Muscle layer of duodenum (tissue), 2 donors: ENCODE data around the gene DMXL2.
"Not testable (repeated sequence)": the region's sequence is repeated elsewhere in the genome, so short reads cannot be mapped to it uniquely, and the experiment has no call there.

Source experiments
- H3K27ac ChIP-seq: one replicate; pipeline ENCODE4 v1.7.0; 2013; ENCODE audit warnings: mild to moderate bottlenecking, low read length
- H3K27me3 ChIP-seq: one replicate; pipeline ENCODE4 v1.7.0; 2013; ENCODE audit warnings: low read depth, mild to moderate bottlenecking, control low read depth, low read length
- H3K36me3 ChIP-seq, 2 donors: one replicate each; pipeline ENCODE4 v1.7.0; 2013; ENCODE audit warnings: low read length in 2 of 2, control low read depth in 1 of 2, mild to moderate bottlenecking in 1 of 2; ENCODE audit not compliant: insufficient read depth in 2 of 2, control insufficient read depth in 1 of 2
- H3K4me1 ChIP-seq, 2 donors: one replicate each; pipeline ENCODE4 v1.7.0; 2013; ENCODE audit warnings: low read length in 2 of 2, mild to moderate bottlenecking in 2 of 2, control low read depth in 1 of 2, moderate library complexity in 1 of 2; ENCODE audit not compliant: insufficient read depth in 2 of 2, control insufficient read depth in 1 of 2
- H3K4me3 ChIP-seq, 2 donors: one replicate each; pipeline ENCODE4 v1.7.0; 2013; ENCODE audit warnings: low read length in 2 of 2, low read depth in 1 of 2, mild to moderate bottlenecking in 1 of 2
- H3K9me3 ChIP-seq, 2 donors: one replicate each; pipeline ENCODE4 v1.7.0; 2013; ENCODE audit warnings: low read length in 2 of 2, control low read depth in 1 of 2, mild to moderate bottlenecking in 1 of 2; ENCODE audit not compliant: control insufficient read depth in 1 of 2
- donor health status: healthy.

The DMXL2 gene

GRCh38 chr15:51438526-51438925 lies 184.0 kb downstream of the DMXL2 start:
- Histone ChIP-seq H3K36me3 (no peaks in the 10 kb centered on the region), H3K4me3 (no peak overlapping the region), H3K4me1 (no peaks in the 10 kb centered on the region), H3K27me3 (no peaks in the 10 kb centered on the region), H3K9me3 (peaks cover 0 to 2% of the 10 kb centered on the region in 2 donors), H3K27ac (no peak overlapping the region)

GRCh38 chr15:51425517-51426040 lies 197.0 kb downstream of the DMXL2 start:
- no peaks in the 10 kb centered on the region for H3K4me1 ChIP-seq
- H3K9me3 ChIP-seq = no peaks in the 10 kb centered on the region
- no peak overlapping the region for H3K27ac ChIP-seq
- H3K36me3 ChIP-seq = no peaks in the 10 kb centered on the region
- no peaks in the 10 kb centered on the region for H3K27me3 ChIP-seq
- H3K4me3 ChIP-seq = no peak overlapping the region

GRCh38 chr15:51424780-51425179 lies 197.8 kb downstream of the DMXL2 start:
- Histone ChIP-seq H3K4me3 (no peak overlapping the region), H3K9me3 (no peaks in the 10 kb centered on the region), H3K27ac (no peak overlapping the region), H3K27me3 (no peaks in the 10 kb centered on the region), H3K4me1 (no peaks in the 10 kb centered on the region), H3K36me3 (no peaks in the 10 kb centered on the region)

- H3K4me3 ChIP-seq, H3K9me3 ChIP-seq, H3K4me1 ChIP-seq, H3K36me3 ChIP-seq, H3K27me3 ChIP-seq, H3K27ac ChIP-seq: not testable (repeated sequence)
Observed at GRCh38 chr15:51423040-51423439, 199.5 kb downstream of the DMXL2 start.

GRCh38 chr15:51416129-51416528 lies 206.4 kb downstream of the DMXL2 start:
- Histone ChIP-seq H3K27ac (no peak overlapping the region), H3K27me3 (no peaks in the 10 kb centered on the region), H3K4me1 (no peaks in the 10 kb centered on the region), H3K36me3 (no peaks in the 10 kb centered on the region), H3K9me3 (no peaks in the 10 kb centered on the region), H3K4me3 (no peak overlapping the region)

GRCh38 chr15:51414256-51414860 lies 208.2 kb downstream of the DMXL2 start:
- H3K4me3 ChIP-seq = no peak overlapping the region
- no peak overlapping the region for H3K27ac ChIP-seq
- no peaks in the 10 kb centered on the region for H3K27me3 ChIP-seq
- H3K9me3 ChIP-seq = no peaks in the 10 kb centered on the region
- H3K4me1 ChIP-seq = no peaks in the 10 kb centered on the region
- no peaks in the 10 kb centered on the region for H3K36me3 ChIP-seq

- no peaks in the 10 kb centered on the region for H3K36me3 ChIP-seq
- H3K27me3 ChIP-seq = no peaks in the 10 kb centered on the region
- no peak overlapping the region for H3K27ac ChIP-seq
- H3K4me3 ChIP-seq = no peak overlapping the region
- no peaks in the 10 kb centered on the region for H3K9me3 ChIP-seq
- H3K4me1 ChIP-seq = no peaks in the 10 kb centered on the region
Observed at GRCh38 chr15:51405693-51406523, 216.7 kb downstream of the DMXL2 start.

GRCh38 chr15:51403946-51404695 lies 218.4 kb downstream of the DMXL2 start:
- Histone ChIP-seq H3K36me3 (no peaks in the 10 kb centered on the region), H3K27ac (no peak overlapping the region), H3K4me1 (no peaks in the 10 kb centered on the region), H3K4me3 (no peak overlapping the region), H3K27me3 (no peaks in the 10 kb centered on the region), H3K9me3 (no peaks in the 10 kb centered on the region)

- H3K4me3 ChIP-seq = no peak overlapping the region
- no peaks in the 10 kb centered on the region for H3K27me3 ChIP-seq
- no peak overlapping the region for H3K27ac ChIP-seq
- no peaks in the 10 kb centered on the region for H3K36me3 ChIP-seq
- no peaks in the 10 kb centered on the region for H3K4me1 ChIP-seq
- no peaks in the 10 kb centered on the region for H3K9me3 ChIP-seq
Observed at GRCh38 chr15:51403072-51403878, 219.3 kb downstream of the DMXL2 start.

- Histone ChIP-seq H3K36me3 (no peaks in the 10 kb centered on the region), H3K9me3 (no peaks in the 10 kb centered on the region), H3K4me1 (no peaks in the 10 kb centered on the region), H3K27me3 (no peaks in the 10 kb centered on the region), H3K27ac (no peak overlapping the region), H3K4me3 (no peak overlapping the region)
Observed at GRCh38 chr15:51401872-51402517, 220.6 kb downstream of the DMXL2 start.
